K562 (cell line): Measurements from ENCODE around the gene SNAPC5. TPM values are rescaled to one million over a fixed set of nuclear protein-coding genes. Genes with fewer than 3 reads are reported as not detected.
A peak's percentile ranks its signal among the peaks of the same experiment; 100 is the strongest.

Experiments used
- ATAC-seq: fragments of 200-7000 bp; cut with Tn5 transposase; 3 replicates; pipeline ENCODE4 v1.9.1; 2020; ENCODE audit warnings: moderate library complexity
- BruUV-seq: library from RNA; stranded (reverse); fragments of 400-500 nt; replicated peaks from 2 replicates; lab custom pipeline; 2021; lab: Mats Ljungman, UMichigan
- CTCF ChIA-PET: fragments of 300-600 bp; formaldehyde crosslinking; extraction: SDS; loops from one replicate; lab custom pipeline; 2021; ENCODE audit warnings: low intra/inter-chr PET ratio; lab: Yijun Ruan, JAX
- POLR2A ChIA-PET: fragments of 300-600, 350-650 bp; sonication (Branson Sonifier 250); formaldehyde crosslinking; extraction: SDS; loops from one replicate; lab custom pipeline; 2021; ENCODE audit warnings: antibody characterized with exemption, inconsistent platforms; lab: Yijun Ruan, JAX
- DNase-seq, 4 experiments: peaks; one replicate each; pipeline versions ENCODE4 v3.0.0 to v3.0.0-alpha.2; 2011 to 2018; ENCODE audit warnings: low spot score in 3 of 4, mixed read lengths in 3 of 4; ENCODE audit errors: extremely low read depth in 1 of 4
- FAIRE-seq: peaks from 2 replicates; lab custom pipeline; 2011; peaks lifted over from hg19 to GRCh38; lab: Jason Lieb, UNC
- H2AFZ ChIP-seq: 2 replicates; pipeline ENCODE4 v1.6.0; 2011; ENCODE audit warnings: low read depth, low read length, control low read depth, inconsistent platforms
- H3K27ac ChIP-seq: fragments of 200-600 bp; 3 replicates; pipeline ENCODE4 v1.8.0; 2011; ENCODE audit warnings: low read depth, mild to moderate bottlenecking, control low read depth, inconsistent platforms, low read length, moderate library complexity, mixed read lengths; ENCODE audit errors: extremely low read depth
- H3K27me3 ChIP-seq, 2 experiments: fragments of 300-600 bp in 1 of 2; 2 replicates in 1 of 2; 3 replicates in 1 of 2; pipeline versions ENCODE4 v1.6.0 to v1.8.0; 2011; ENCODE audit warnings: inconsistent platforms in 2 of 2, low read length in 2 of 2, mild to moderate bottlenecking in 1 of 2, mixed read lengths in 1 of 2, moderate library complexity in 1 of 2; ENCODE audit not compliant: control insufficient read depth in 2 of 2, insufficient read depth in 2 of 2
- H3K36me3 ChIP-seq: fragments of 300-600 bp; 3 replicates; pipeline ENCODE4 v1.8.0; 2011; ENCODE audit warnings: mild to moderate bottlenecking, low read length, inconsistent platforms; ENCODE audit not compliant: control insufficient read depth, insufficient read depth
- H3K4me1 ChIP-seq, 2 experiments: fragments of 200-600 bp in 1 of 2; replicated peaks in 1 of 2; 2 replicates in 1 of 2; 3 replicates in 1 of 2; pipeline versions ENCODE4 v1.5.1 to v1.8.0; 2011; ENCODE audit warnings: inconsistent platforms in 2 of 2, low read length in 2 of 2, mild to moderate bottlenecking in 1 of 2, mixed read lengths in 1 of 2, moderate library complexity in 1 of 2; ENCODE audit not compliant: control insufficient read depth in 2 of 2, insufficient read depth in 2 of 2
- H3K4me2 ChIP-seq: 2 replicates; pipeline ENCODE4 v1.6.1; 2011; ENCODE audit warnings: low read length, control low read depth, inconsistent platforms, mixed read lengths; ENCODE audit not compliant: insufficient read depth
- H3K4me3 ChIP-seq: fragments of 200-600 bp; sonication (generic), shearing (Covaris generic); 2 replicates; pipeline ENCODE4 v1.5.1; 2016; ENCODE audit warnings: control low read depth, inconsistent platforms
- H3K79me2 ChIP-seq: fragments of 200-600 bp; 3 replicates; pipeline ENCODE4 v1.8.0; 2011; ENCODE audit warnings: low read length, inconsistent platforms; ENCODE audit not compliant: control insufficient read depth, insufficient read depth
- H3K9ac ChIP-seq, 2 experiments: 2 replicates each; pipeline versions ENCODE4 v1.6.0 to v1.6.1; 2011; ENCODE audit warnings: low read depth in 2 of 2, low read length in 2 of 2, control low read depth in 1 of 2, inconsistent platforms in 1 of 2, mild to moderate bottlenecking in 1 of 2, mixed read lengths in 1 of 2; ENCODE audit not compliant: insufficient read depth in 1 of 2
- H3K9me1 ChIP-seq: one replicate; pipeline ENCODE4 v1.6.0; 2011; ENCODE audit warnings: inconsistent platforms, mild to moderate bottlenecking, low read length, moderate library complexity; ENCODE audit not compliant: control insufficient read depth, insufficient read depth
- H3K9me3 ChIP-seq: replicated peaks from 2 replicates; pipeline ENCODE4 v1.5.1; 2011; ENCODE audit warnings: low read depth, low read length, inconsistent platforms; ENCODE audit not compliant: control insufficient read depth, insufficient read depth
- H4K20me1 ChIP-seq: replicated peaks from 2 replicates; pipeline ENCODE4 v1.6.1; 2011; ENCODE audit warnings: low read length, inconsistent platforms, mixed read lengths; ENCODE audit not compliant: control insufficient read depth, insufficient read depth
- ARID1B ChIP-seq: fragments of 450-650 bp; IDR thresholded peaks from 2 replicates; pipeline ENCODE4 v1.6.1; 2016; ENCODE audit warnings: antibody characterized with exemption, mild to moderate bottlenecking, inconsistent platforms
- DPF2 ChIP-seq: fragments of 450-650 bp; IDR thresholded peaks from 2 replicates; pipeline ENCODE4 v1.6.1; 2016
- GATA2 ChIP-seq: sonication (generic); formaldehyde crosslinking; IDR thresholded peaks from 2 replicates; pipeline ENCODE4 v1.4.0; 2020; ENCODE audit warnings: mild to moderate bottlenecking, missing genetic modification reagents
- HIVEP1 ChIP-seq: fragments of 250-450 bp; sonication (Bioruptor Pico); IDR thresholded peaks from 2 replicates; pipeline ENCODE4 v1.4.0; 2020; ENCODE audit warnings: mild to moderate bottlenecking
- JUND ChIP-seq, 2 experiments: IDR thresholded peaks; 2 replicates in 1 of 2; 3 replicates in 1 of 2; pipeline ENCODE4 v1.6.1; 2011; ENCODE audit warnings: borderline replicate concordance in 2 of 2, low read depth in 2 of 2, low read length in 2 of 2, improper control_type of control experiment in 1 of 2, missing biosample characterization in 1 of 2, missing genetic modification characterization in 1 of 2, missing genetic modification reagents in 1 of 2
- PKNOX1 ChIP-seq: fragments of 450-650 bp; IDR thresholded peaks from 2 replicates; pipeline ENCODE4 v1.6.1; 2016
- POLR3A ChIP-seq: IDR thresholded peaks from 2 replicates; pipeline ENCODE4 v1.6.1; 2011; ENCODE audit warnings: borderline replicate concordance, mild to moderate bottlenecking, moderate library complexity; ENCODE audit not compliant: insufficient read length, insufficient read depth; ENCODE audit errors: extremely low read depth
- TAL1 ChIP-seq: fragments of 450-650 bp; IDR thresholded peaks from 2 replicates; pipeline ENCODE4 v1.6.1; 2016; ENCODE audit warnings: mild to moderate bottlenecking
- ZNF277 ChIP-seq: fragments of 250-450 bp; sonication (Bioruptor Pico); IDR thresholded peaks from 2 replicates; pipeline ENCODE4 v1.8.0; 2022; ENCODE audit warnings: inconsistent platforms, mild to moderate bottlenecking, moderate library complexity, borderline replicate concordance
- ZNF384 ChIP-seq: IDR thresholded peaks from 2 replicates; pipeline ENCODE4 v1.6.1; 2012; ENCODE audit warnings: low read depth, low read length, improper control_type of control experiment
- ZNF512 ChIP-seq: IDR thresholded peaks from 2 replicates; pipeline ENCODE4 v1.6.1; 2016; ENCODE audit warnings: missing genetic modification characterization, missing compliant biosample characterization
- WGBS: fragments of 100-300 bp; shearing (Covaris generic); methylation state at CpG from one replicate; pipeline ENCODE4 v1.1.6; 2016; ENCODE audit warnings: low coverage, mixed read lengths; ENCODE audit not compliant: insufficient coverage; ENCODE audit errors: missing lambda C conversion rate; 5-methylcytosine and 5-hydroxymethylcytosine counted together
- in situ Hi-C: fragments of 300-500 bp; cut with MboI; formaldehyde crosslinking; loops from 4 replicates; pipeline ENCODE4 v1.15.0; 2018; ENCODE audit warnings: inconsistent platforms, mixed read lengths
- intact Hi-C: fragments of 100-400 bp; cut with micrococcal nuclease; formaldehyde crosslinking; loops from 2 replicates; pipeline ENCODE4 v1.14.2; 2022
- polyA plus RNA-seq, 8 experiments: library from polyadenylated mRNA; depleted of rRNA in 4 of 8; stranded (reverse) in 5 of 8; unstranded in 3 of 8; fragments of >200 nt; fragmentation: Nextera tagmentation in 2 of 8; fragmentation: Illumina TruSeq in 1 of 8; extraction: Ambion mirVana in 2 of 8; extraction: Trizol in 1 of 8; gene quantifications; 2 replicates each; pipeline versions ENCODE4 v1.2.1 to v1.2.3, GENCODE V29; 2011 to 2014; ENCODE audit warnings: inconsistent platforms in 1 of 8, missing spikeins in 1 of 8
- total RNA-seq, 7 experiments: library from RNA; depleted of rRNA in 6 of 7; stranded (reverse); fragments of >200 nt in 6 of 7; fragmentation: Illumina TruSeq in 2 of 7; extraction: Trizol in 2 of 7; gene quantifications; 2 replicates each; pipeline versions ENCODE4 v1.2.1 to v1.2.3, GENCODE V29; 2011 to 2021; ENCODE audit warnings: low replicate concordance in 1 of 7

Gene SNAPC5
- total and polyA plus RNA-seq, 9 of the 15 experiments (the other 6 are each of a cell fraction or from before 2014, with no cell fraction given), result 52.8 to 155 (median 96.5) TPM

GRCh38 chr15:66514586-66514985, 17.0 kb upstream of the SNAPC5 start:
- no peak for TF ChIP-seq POLR3A
- no peak for TF ChIP-seq GATA2 (CRISPR knock-in tag)
- ChIA-PET POLR2A (interaction anchor here (1.4 kb wide), 1 partner anchor 9 kb away, joined by 6 read pairs; the partner anchor contains the start of gene ZWILCH), CTCF (no interaction called here)
- ATAC-seq, result no peak
- in situ Hi-C loops, result no loop called here
- no peak overlapping the region for H2AFZ ChIP-seq
- H3K4me1 ChIP-seq, result no peaks in the 10 kb centered on the region
- BruUV-seq, result no TSS peak
- no peak overlapping the region for H3K4me3 ChIP-seq
- no peaks in the 10 kb centered on the region for H3K79me2 ChIP-seq
- FAIRE-seq, result no peak
- no peak overlapping the region for H3K9ac ChIP-seq
- H3K9me3 ChIP-seq, result no peaks in the 10 kb centered on the region
- H4K20me1 ChIP-seq, result no peaks in the 10 kb centered on the region
- intact Hi-C loops, result no loop called here
- no peak overlapping the region for H3K4me2 ChIP-seq
- peaks cover 58% of the 10 kb centered on the region for H3K36me3 ChIP-seq
- no peaks in the 10 kb centered on the region for H3K9me1 ChIP-seq
- DNase-seq, result no peak
- H3K27ac ChIP-seq, result no peak overlapping the region
- WGBS, result 69% methylated on average over 3 of the region's 3 CpGs
- no peaks in the 10 kb centered on the region for H3K27me3 ChIP-seq

GRCh38 chr15:66508293-66508883, 10.8 kb upstream of the SNAPC5 start:
- peaks cover 54% of the 10 kb centered on the region for H3K79me2 ChIP-seq
- H3K9me1 ChIP-seq, result no peaks in the 10 kb centered on the region
- FAIRE-seq (no peak), DNase-seq (peak in 1 of 4 experiments; percentile 42), ATAC-seq (no peak)
- CTCF ChIA-PET, result no interaction called here
- no peaks in the 10 kb centered on the region for H3K9me3 ChIP-seq
- intact Hi-C loops (loop anchor here (5.0 kb wide), 1 partner anchor 59 kb away; the partner anchor contains the start of gene LCTL), in situ Hi-C loops (no loop called here)
- POLR2A ChIA-PET, result interaction anchor here (0.6 to 1.0 kb wide), 2 partner anchors 11 to 52 kb away, joined by 3 to 6 read pairs; partner anchors contain the start of gene SNAPC5
- H3K4me2 ChIP-seq, result no peak overlapping the region
- H2AFZ ChIP-seq, result no peak overlapping the region
- H3K27me3 ChIP-seq, result no peaks in the 10 kb centered on the region
- no peak overlapping the region for H3K27ac ChIP-seq
- BruUV-seq, result no TSS peak
- H4K20me1 ChIP-seq, result peaks cover 10% of the 10 kb centered on the region
- H3K36me3 ChIP-seq, result peaks cover 24% of the 10 kb centered on the region
- peaks cover 8 to 17% of the 10 kb centered on the region in 2 experiments for H3K4me1 ChIP-seq
- WGBS, result 21% methylated on average over 3 of the region's 3 CpGs
- no peak overlapping the region for H3K9ac ChIP-seq
- H3K4me3 ChIP-seq, result no peak overlapping the region
- no peak for TF ChIP-seq ZNF277 (CRISPR knock-in tag)
- TF ChIP-seq DPF2, result peak; percentile 49
- no peak for TF ChIP-seq ZNF512 (tag)
- peak; percentile 18; the same call in 1 of the 2 replicates for TF ChIP-seq JUND (IDR thresholded peaks at IDR 0.05; ENCODE audit: borderline replicate concordance, low read depth, low read length)
- no peak for TF ChIP-seq JUND (tag; IDR thresholded peaks at IDR 0.05; ENCODE audit: borderline replicate concordance, low read depth, low read length)
- no peak for TF ChIP-seq HIVEP1
- TF ChIP-seq ZNF384, result no peak
- peak; percentile 26; the same call in 1 of the 2 replicates for TF ChIP-seq TAL1
- peak; percentile 68 for TF ChIP-seq ARID1B
- peak; percentile 65 for TF ChIP-seq PKNOX1
